ENCODE data around the gene PRAMEF17. TPM values are rescaled to one million over a fixed set of nuclear protein-coding genes. Genes with fewer than 3 reads are reported as not detected.
"Not testable (repeated sequence)": the region's sequence is repeated elsewhere in the genome, so short reads cannot be mapped to it uniquely, and the experiment has no call there.

PRAMEF17 gene, protein sequence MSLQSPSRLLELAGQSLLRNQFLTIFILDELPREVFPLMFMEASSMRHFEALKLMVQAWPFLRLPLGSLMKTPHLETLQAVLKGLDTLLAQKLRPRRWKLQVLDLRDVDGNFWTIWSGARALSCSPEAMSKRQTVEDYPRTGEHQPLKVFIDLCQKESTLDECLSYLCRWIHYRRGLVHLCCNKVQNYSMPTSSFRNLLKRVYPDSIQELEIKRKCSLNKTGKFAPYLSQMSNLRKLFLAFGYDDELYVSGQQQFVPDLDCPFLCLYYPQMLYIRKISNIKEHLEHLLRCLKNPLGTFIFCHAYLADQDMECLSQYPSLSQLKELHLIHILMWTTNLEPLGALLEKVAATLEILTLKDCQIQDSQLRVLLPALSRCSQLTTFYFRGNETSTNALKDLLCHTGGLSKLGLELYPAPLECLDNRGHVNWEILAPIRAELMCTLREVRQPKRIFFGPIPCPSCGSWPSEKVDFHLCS
- total RNA-seq (not detected), polyA plus RNA-seq (not detected)
- long read RNA-seq, donor 1, result 0 reads
- long read RNA-seq, donor 2, result 0 reads
- long read RNA-seq, donor 3, result 0 reads

DNA sequence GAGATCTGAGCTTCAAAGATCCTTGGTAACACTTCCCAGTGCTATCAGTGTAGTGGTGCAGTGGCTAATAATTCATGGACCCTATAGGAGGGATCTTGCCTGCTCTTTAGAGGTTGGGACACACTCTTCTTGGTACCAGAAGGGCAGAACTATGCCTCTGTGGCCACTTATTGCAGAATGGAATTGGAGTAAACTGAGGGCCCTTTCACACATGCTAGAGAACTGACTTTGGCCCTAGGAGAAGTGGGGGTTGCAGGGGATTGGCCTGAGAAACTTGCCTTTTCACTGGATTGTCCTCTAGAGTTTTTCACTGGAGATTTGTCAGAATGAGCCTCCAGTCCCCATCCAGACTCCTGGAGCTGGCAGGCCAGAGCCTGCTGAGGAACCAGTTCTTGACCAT is at the start of gene PRAMEF17:
TSS of gene PRAMEF17 (plus strand) at position 301 of the 400 bp plus-strand sequence. CDS start at position 327, 26 bp downstream.
- ATAC-seq; DNase-seq; H3K27ac ChIP-seq; H3K27me3 ChIP-seq; intact Hi-C loops (cut with DNase I); H3K4me3 ChIP-seq; H3K4me1 ChIP-seq; H3K9me3 ChIP-seq; H3K36me3 ChIP-seq: not testable (repeated sequence)

DNA sequence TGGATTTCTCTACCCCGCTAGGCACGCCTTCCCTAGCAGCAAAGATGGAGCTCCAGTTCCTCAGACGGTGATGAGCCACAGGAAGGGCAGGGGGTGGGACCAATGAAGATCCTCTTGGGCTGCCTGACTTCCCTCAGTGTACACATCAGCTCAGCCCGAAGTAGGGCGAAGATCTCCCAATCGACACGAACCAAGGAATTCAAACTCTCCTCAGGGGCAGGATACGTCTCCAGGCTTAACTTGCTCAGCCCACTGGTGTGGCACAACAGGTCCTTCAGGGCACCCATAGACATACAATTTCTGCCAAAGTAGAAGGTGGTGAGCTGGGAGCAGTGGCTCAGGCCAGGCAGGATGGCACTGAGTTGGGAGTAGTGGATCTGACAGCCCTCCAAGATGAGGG is 46.9 kb upstream of the PRAMEF17 start:
- ATAC-seq, H3K4me1 ChIP-seq: not testable (repeated sequence)

DNA sequence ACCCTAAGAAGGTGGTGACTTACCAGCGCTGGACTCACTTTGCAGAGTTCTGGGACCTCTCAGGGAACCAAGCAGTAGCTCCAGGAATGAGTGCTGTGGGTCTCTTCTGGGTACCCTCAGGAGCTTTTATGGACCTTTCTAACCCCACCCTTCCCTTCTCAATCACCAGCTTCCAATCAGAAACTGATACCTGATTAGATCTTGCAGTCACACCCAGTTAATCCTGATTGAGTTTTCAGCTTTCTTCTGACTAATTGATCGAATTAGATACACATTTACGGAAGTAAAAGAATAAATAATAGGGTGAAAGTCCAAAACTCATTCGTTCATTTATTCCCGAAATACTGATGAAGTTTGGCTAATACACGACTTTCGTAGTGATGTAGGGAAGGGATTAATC is 42.4 kb upstream of the PRAMEF17 start, which contains the start of gene PRAMEF14:
TSS of gene PRAMEF14 (minus strand) at position 101 of the 400 bp plus-strand sequence. CDS start 1,820 bp downstream, outside the sequence.
- H3K9me3 ChIP-seq; H3K4me3 ChIP-seq; H3K4me1 ChIP-seq; H3K36me3 ChIP-seq; H3K27me3 ChIP-seq; H3K27ac ChIP-seq; DNase-seq; ATAC-seq; intact Hi-C loops (cut with DNase I): not testable (repeated sequence)
- WGBS, 4 donors, result 63 to 74% (median 71%) methylated on average over 7 of the region's 7 CpGs

More for the DNA sequence above, 46.9 kb upstream of the PRAMEF17 start:
- H3K27me3 ChIP-seq; H3K4me3 ChIP-seq; H3K36me3 ChIP-seq; DNase-seq; H3K27ac ChIP-seq; H3K9me3 ChIP-seq; intact Hi-C loops (cut with DNase I): not testable (repeated sequence)
- 77 to 85% (median 83%) methylated on average over 6 to 8 of the region's 8 CpGs for WGBS, 4 donors

DNA sequence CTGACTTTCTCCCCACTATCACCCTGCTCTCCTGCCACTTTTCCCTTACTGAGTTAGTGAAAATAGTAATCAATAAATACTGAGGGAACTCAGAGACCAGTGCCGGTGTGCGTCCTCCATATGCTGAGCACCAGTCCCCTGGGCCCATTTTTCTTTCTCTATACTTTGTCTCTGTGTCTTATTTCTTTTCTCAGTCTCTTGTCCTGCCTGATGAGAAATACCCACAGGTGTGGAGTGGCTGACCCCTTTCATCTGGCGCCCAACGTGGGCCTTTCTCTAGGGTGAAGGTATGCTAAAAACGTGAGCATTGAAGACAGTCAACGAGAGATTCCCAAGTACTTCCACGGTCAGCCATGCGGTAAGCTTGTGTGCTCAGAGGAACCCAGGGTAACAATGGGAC is 36.0 kb upstream of the PRAMEF17 start:
- H3K27ac ChIP-seq; DNase-seq; H3K4me1 ChIP-seq; ATAC-seq; H3K4me3 ChIP-seq; H3K27me3 ChIP-seq; intact Hi-C loops (cut with DNase I); H3K36me3 ChIP-seq: not testable (repeated sequence)
- H3K9me3 ChIP-seq, result peaks cover 0 to 17% (median 0%) of the 10 kb centered on the region in 12 donors
- WGBS, 4 donors, result 87 to 92% (median 90%) methylated on average over 6 to 8 of the region's 8 CpGs

DNA sequence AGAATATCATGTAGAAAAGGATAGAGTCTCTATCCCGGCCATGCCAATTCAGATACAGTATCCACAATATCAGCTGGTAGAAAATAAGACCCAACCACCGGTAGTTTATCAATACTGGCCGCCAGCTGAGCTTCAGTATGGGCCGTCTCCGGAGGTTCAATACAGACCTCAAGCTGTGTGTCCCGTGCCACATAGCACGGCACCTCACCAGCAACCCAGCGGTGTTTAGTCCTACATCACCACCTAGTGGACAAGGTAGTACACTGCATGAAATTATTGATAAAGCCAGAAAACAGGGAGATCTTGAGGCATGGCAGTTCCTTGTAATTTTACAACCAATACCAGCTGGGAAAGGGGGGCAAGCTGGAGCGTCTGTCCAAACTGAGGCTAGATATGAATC is 35.0 kb upstream of the PRAMEF17 start:
- H3K4me1 ChIP-seq; H3K4me3 ChIP-seq; H3K27ac ChIP-seq; ATAC-seq; DNase-seq; intact Hi-C loops (cut with DNase I); H3K36me3 ChIP-seq; H3K27me3 ChIP-seq: not testable (repeated sequence)
- 0 to 19% (median 0%) methylated on average over 2 of the region's 9 CpGs; no CpG with 5 or more reads in 1 of the 4 donors for WGBS, 4 donors
- peaks cover 0 to 17% (median 0%) of the 10 kb centered on the region in 12 donors for H3K9me3 ChIP-seq

DNA sequence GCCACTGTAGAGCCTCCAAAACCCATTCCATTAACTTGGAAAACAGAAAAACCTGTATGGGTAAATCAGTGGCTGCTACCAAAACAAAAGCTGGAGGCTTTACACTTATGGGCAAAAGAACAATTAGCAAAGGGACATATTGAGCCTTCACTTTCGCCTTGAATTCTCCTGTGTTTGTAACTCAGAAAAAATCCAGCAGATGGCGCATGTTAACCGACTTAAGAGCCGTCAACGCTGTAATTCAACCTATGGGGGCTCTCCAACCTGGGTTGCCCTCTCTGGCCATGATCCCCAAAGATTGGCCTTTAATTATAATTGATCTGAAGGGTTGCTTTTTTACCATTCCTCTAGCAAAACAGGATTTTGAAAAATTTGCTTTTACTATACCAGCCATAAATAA is 32.7 kb upstream of the PRAMEF17 start:
- H3K27me3 ChIP-seq, H3K36me3 ChIP-seq, H3K4me1 ChIP-seq, H3K27ac ChIP-seq, DNase-seq, ATAC-seq, H3K4me3 ChIP-seq: not testable (repeated sequence)
- intact Hi-C loops (cut with DNase I), result loop anchor here in 1 of 10 donors (5.0 kb wide), 2 partner anchors 66 to 606 kb away; no protein-coding TSS in a partner anchor
- H3K9me3 ChIP-seq, result peaks cover 0 to 17% (median 0%) of the 10 kb centered on the region in 12 donors
- WGBS, 4 donors, result 2 to 3% (median 3%) methylated on average over 5 of the region's 5 CpGs
- TF ChIP-seq, protein P1, sequence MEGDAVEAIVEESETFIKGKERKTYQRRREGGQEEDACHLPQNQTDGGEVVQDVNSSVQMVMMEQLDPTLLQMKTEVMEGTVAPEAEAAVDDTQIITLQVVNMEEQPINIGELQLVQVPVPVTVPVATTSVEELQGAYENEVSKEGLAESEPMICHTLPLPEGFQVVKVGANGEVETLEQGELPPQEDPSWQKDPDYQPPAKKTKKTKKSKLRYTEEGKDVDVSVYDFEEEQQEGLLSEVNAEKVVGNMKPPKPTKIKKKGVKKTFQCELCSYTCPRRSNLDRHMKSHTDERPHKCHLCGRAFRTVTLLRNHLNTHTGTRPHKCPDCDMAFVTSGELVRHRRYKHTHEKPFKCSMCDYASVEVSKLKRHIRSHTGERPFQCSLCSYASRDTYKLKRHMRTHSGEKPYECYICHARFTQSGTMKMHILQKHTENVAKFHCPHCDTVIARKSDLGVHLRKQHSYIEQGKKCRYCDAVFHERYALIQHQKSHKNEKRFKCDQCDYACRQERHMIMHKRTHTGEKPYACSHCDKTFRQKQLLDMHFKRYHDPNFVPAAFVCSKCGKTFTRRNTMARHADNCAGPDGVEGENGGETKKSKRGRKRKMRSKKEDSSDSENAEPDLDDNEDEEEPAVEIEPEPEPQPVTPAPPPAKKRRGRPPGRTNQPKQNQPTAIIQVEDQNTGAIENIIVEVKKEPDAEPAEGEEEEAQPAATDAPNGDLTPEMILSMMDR (IDR thresholded peaks at IDR 0.05), result peak; percentile 30 to 68 (median 50)

DNA sequence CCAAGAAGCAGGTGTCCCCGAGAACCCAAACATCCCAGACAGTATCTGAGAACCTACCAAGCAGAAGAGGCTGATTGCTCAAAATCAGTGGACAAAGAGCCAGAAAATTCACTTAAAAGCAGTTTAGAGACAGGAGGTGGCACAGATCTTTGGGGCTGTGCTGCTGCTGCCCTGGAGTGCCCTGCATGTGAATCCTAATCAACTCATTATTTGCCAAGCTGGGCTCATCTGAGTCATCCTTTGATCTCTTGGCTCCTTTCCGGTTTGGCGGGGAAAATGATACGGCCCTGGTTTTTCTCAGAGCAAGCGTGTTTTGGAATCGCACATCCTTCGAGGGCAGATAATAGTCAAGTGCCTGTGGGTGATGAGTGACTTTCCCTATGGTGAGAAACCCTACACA is 27.1 kb upstream of the PRAMEF17 start:
- not testable (repeated sequence) for H3K27me3 ChIP-seq

DNA sequence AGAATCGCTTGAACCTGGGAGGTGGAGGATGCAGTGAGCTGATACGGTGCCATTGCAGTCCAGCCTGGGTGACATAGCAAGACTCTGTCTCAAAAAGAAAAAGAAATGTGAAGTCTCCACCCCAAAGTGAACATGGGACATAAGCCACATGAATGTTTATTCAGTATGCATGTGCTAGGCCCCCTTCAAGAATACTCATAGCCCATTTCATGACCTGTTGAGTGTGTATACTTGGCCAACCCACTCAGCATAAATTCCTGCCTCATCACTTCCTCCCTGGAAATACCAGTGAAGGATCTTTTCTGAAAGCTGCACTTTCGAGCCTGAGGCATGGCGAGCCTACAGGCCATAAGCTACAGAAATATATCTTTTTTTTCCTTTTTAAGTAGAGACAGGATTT is 24.5 kb upstream of the PRAMEF17 start:
- intact Hi-C loops (cut with DNase I), result not testable (repeated sequence)
- WGBS, 4 donors, result 71 to 96% (median 92%) methylated on average over 2 to 3 of the region's 4 CpGs

More for the DNA sequence above, 27.1 kb upstream of the PRAMEF17 start:
- H3K36me3 ChIP-seq; H3K4me3 ChIP-seq; H3K9me3 ChIP-seq; DNase-seq; intact Hi-C loops (cut with DNase I); H3K27ac ChIP-seq; H3K4me1 ChIP-seq: not testable (repeated sequence)
- 57 to 86% (median 83%) methylated on average over 1 of the region's 7 CpGs; no CpG with 5 or more reads in 1 of the 4 donors for WGBS, 4 donors
- ATAC-seq, result peak in 1 of 4 donors; percentile 66

DNA sequence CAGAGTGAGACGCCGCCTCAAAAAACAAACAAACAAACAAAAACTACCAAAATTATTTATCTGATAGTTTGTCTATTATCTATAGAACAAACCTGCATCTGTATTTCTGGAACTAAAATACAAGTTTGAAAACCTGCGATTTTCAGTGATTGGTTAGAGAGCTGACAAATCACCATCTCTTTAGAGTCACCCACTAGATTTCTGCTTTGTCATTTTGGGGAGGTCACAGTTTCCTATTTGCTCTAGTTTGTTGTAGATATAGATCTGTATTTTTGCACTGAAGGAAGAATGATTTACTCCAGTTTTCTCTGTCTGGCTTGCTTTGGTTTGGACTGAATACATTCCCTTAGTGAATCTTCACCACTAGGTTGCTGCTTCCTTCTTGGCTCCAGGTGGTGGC is 22.9 kb upstream of the PRAMEF17 start:
- H3K27me3 ChIP-seq; DNase-seq; intact Hi-C loops (cut with DNase I); H3K4me1 ChIP-seq; H3K4me3 ChIP-seq; H3K27ac ChIP-seq; H3K9me3 ChIP-seq; H3K36me3 ChIP-seq; ATAC-seq: not testable (repeated sequence)
- WGBS, 4 donors, result 87 to 93% (median 89%) methylated on average over 3 of the region's 3 CpGs

More for the DNA sequence above, 24.5 kb upstream of the PRAMEF17 start:
- not testable (repeated sequence) for DNase-seq, ATAC-seq, H3K27ac ChIP-seq, H3K36me3 ChIP-seq, H3K4me3 ChIP-seq, H3K27me3 ChIP-seq, H3K4me1 ChIP-seq, H3K9me3 ChIP-seq
